Muscle of leg (tissue), 11 donors: ENCODE measurements around the gene CDC42BPB. TPM values are rescaled to one million over a fixed set of nuclear protein-coding genes. Genes with fewer than 3 reads are reported as not detected.

Experiments
- DNase-seq: peaks from one replicate; pipeline ENCODE4 v3.0.0; 2013
- H3K27ac ChIP-seq: one replicate; pipeline ENCODE4 v1.5.1; 2013; ENCODE audit warnings: mild to moderate bottlenecking, low read length, control low read depth
- H3K27me3 ChIP-seq: one replicate; pipeline ENCODE4 v1.6.1; 2013; ENCODE audit warnings: low read length; ENCODE audit not compliant: control insufficient read depth, insufficient read depth
- H3K36me3 ChIP-seq: one replicate; pipeline ENCODE4 v1.6.1; 2013; ENCODE audit warnings: low read length; ENCODE audit not compliant: control insufficient read depth, insufficient read depth
- H3K4me1 ChIP-seq: one replicate; pipeline ENCODE4 v1.6.1; 2013; ENCODE audit warnings: low read length; ENCODE audit not compliant: control insufficient read depth, insufficient read depth
- H3K4me3 ChIP-seq: one replicate; pipeline ENCODE4 v1.5.1; 2013; ENCODE audit warnings: low read length, control low read depth
- H3K9me3 ChIP-seq: replicated peaks from 2 replicates; pipeline ENCODE4 v1.6.1; 2013; ENCODE audit warnings: low read depth, low read length; ENCODE audit not compliant: control insufficient read depth
- WGBS: methylation state at CpG from one replicate; pipeline ENCODE4 v1.1.5; 2013; ENCODE audit warnings: missing lambda C conversion rate; ENCODE audit not compliant: insufficient coverage; 5-methylcytosine and 5-hydroxymethylcytosine counted together
- polyA plus RNA-seq, 8 donors: library from polyadenylated mRNA; unstranded; fragments of 120-200 nt; gene quantifications; one replicate each; pipeline versions ENCODE4 v1.2.1 to v1.2.3, GENCODE V29; 2013; ENCODE audit warnings: inconsistent platforms in 1 of 8, low replicate concordance in 1 of 8; ENCODE audit not compliant: insufficient read length in 8 of 8, insufficient read depth in 1 of 8
- total RNA-seq: library from RNA; stranded (reverse); fragments of 120-200 nt; gene quantifications from one replicate; pipeline ENCODE4 v1.2.4, GENCODE V29; 2013

Gene CDC42BPB
- total and polyA plus RNA-seq, 9 donors, result 34.8 to 65.7 (median 55.4) TPM

- Histone ChIP-seq H3K4me1 (peaks cover 4% of the 10 kb centered on the region), H3K27ac (no peak overlapping the region)
Measured at GRCh38 chr14:103016071-103016470, 41.3 kb downstream of the CDC42BPB start.

DNA sequence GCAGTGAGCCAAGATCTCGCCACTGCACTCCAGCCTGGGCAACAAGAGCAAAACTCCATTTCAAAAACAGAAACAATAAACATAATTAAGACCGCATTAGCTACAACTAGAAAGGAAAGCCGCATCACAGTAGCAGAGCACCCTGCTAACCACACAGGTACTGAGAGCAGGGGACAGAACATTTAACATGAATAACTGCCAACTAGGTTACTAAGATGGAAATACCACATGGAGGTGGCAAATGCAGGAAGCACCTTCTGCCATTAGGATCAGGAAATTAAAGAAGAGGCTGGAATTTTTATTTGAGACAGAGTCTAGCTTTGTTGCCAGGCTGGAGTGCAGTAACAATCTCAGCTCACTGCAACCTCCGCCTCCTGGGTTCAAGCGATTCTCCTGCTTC lies 41.9 kb downstream of the CDC42BPB start:
- WGBS, result no CpG with 5 or more reads among the region's 5 CpGs
- peaks cover 4% of the 10 kb centered on the region for H3K4me1 ChIP-seq

More at GRCh38 chr14:103016071-103016470, 41.3 kb downstream of the CDC42BPB start:
- no peak for DNase-seq
- H3K27me3 ChIP-seq, result no peaks in the 10 kb centered on the region
- no peak overlapping the region for H3K4me3 ChIP-seq
- H3K9me3 ChIP-seq, result no peaks in the 10 kb centered on the region
- 85% methylated on average over 6 of the region's 9 CpGs for WGBS
- peaks cover 15% of the 10 kb centered on the region for H3K36me3 ChIP-seq

GRCh38 chr14:103014466-103015228 lies 42.7 kb downstream of the CDC42BPB start:
- 56% methylated on average over 2 of the region's 11 CpGs for WGBS
- Histone ChIP-seq H3K9me3 (no peaks in the 10 kb centered on the region), H3K27me3 (no peaks in the 10 kb centered on the region), H3K4me3 (no peak overlapping the region), H3K4me1 (peaks cover 4% of the 10 kb centered on the region), H3K27ac (peak overlapping the region; percentile 35), H3K36me3 (peaks cover 15% of the 10 kb centered on the region)
- DNase-seq, result no peak

More for the DNA sequence above, 41.9 kb downstream of the CDC42BPB start:
- no peak for DNase-seq
- no peak overlapping the region for H3K4me3 ChIP-seq
- H3K27ac ChIP-seq, result no peak overlapping the region
- peaks cover 16% of the 10 kb centered on the region for H3K36me3 ChIP-seq
- H3K9me3 ChIP-seq, result no peaks in the 10 kb centered on the region
- no peaks in the 10 kb centered on the region for H3K27me3 ChIP-seq

DNA sequence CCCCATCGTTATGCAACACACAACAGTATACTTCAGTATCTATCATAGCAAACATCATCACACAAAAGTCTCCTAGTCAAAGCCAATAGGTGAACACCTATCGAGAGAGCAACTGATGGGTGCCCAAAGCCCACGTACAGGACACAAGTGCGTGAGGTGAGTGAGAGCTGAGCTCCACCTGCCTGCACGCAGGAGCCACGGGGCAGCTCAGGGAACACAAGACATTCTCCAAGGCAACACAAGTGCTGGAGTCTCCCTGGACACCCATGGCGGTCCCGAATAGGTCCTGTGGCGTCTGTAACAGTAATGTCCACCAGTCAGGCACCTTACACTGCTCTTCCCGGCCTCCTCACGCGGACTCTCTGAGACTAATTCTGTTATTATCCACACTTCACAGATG lies 44.3 kb downstream of the CDC42BPB start:
- Histone ChIP-seq H3K27me3 (no peaks in the 10 kb centered on the region), H3K36me3 (peaks cover 28% of the 10 kb centered on the region), H3K27ac (no peak overlapping the region), H3K9me3 (no peaks in the 10 kb centered on the region), H3K4me1 (peaks cover 11% of the 10 kb centered on the region), H3K4me3 (no peak overlapping the region)
- 92% methylated on average over 12 of the region's 12 CpGs for WGBS
- DNase-seq, result no peak

GRCh38 chr14:103009559-103009958 lies 47.8 kb downstream of the CDC42BPB start:
- H3K4me1 ChIP-seq, result peaks cover 12% of the 10 kb centered on the region
- no peaks in the 10 kb centered on the region for H3K27me3 ChIP-seq
- H3K9me3 ChIP-seq, result no peaks in the 10 kb centered on the region
- H3K27ac ChIP-seq, result no peak overlapping the region
- peaks cover 43% of the 10 kb centered on the region for H3K36me3 ChIP-seq
- WGBS, result 50% methylated on average over 2 of the region's 2 CpGs
- peak; percentile 67 for DNase-seq
- no peak overlapping the region for H3K4me3 ChIP-seq

- WGBS, result 59% methylated on average over 13 of the region's 15 CpGs
- Histone ChIP-seq H3K27ac (peak overlapping the region; percentile 66), H3K4me1 (peaks cover 12% of the 10 kb centered on the region), H3K9me3 (no peaks in the 10 kb centered on the region), H3K36me3 (peaks cover 43% of the 10 kb centered on the region), H3K4me3 (no peak overlapping the region), H3K27me3 (no peaks in the 10 kb centered on the region)
- peak; percentile 80 for DNase-seq
Measured at GRCh38 chr14:103008768-103009357, 48.5 kb downstream of the CDC42BPB start.

- DNase-seq, result no peak
- Histone ChIP-seq H3K4me3 (no peak overlapping the region), H3K27me3 (no peaks in the 10 kb centered on the region), H3K36me3 (peaks cover 46% of the 10 kb centered on the region), H3K4me1 (peaks cover 12% of the 10 kb centered on the region), H3K9me3 (no peaks in the 10 kb centered on the region), H3K27ac (peak overlapping the region; percentile 66)
- 67% methylated on average over 7 of the region's 10 CpGs for WGBS
Measured at GRCh38 chr14:103008126-103008525, 49.2 kb downstream of the CDC42BPB start.

DNA sequence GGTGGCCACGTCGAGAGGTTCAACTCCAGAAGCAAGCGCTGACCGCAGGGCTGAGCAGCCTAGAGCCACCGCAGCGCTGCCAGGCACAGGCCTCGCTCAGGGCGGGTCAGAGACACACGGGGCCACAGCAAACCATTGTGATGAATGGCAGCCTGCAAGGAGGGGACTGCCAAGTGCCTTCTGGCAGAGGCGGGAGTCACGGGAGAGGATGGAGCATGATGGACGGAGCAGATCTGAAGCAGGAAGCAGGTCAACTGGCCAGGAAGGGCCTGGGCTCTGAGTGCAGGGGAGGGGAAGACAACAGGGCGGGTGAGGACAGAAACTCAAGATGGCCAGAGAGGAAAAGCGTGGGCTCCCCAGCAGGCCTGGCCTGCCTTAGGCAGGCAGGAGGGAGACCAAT lies 49.8 kb downstream of the CDC42BPB start:
- 72% methylated on average over 14 of the region's 14 CpGs for WGBS
- no peaks in the 10 kb centered on the region for H3K27me3 ChIP-seq
- H3K4me3 ChIP-seq, result no peak overlapping the region
- peak overlapping the region; percentile 6 for H3K27ac ChIP-seq
- peak; percentile 72 for DNase-seq
- no peaks in the 10 kb centered on the region for H3K9me3 ChIP-seq
- H3K4me1 ChIP-seq, result peaks cover 12% of the 10 kb centered on the region
- peaks cover 52% of the 10 kb centered on the region for H3K36me3 ChIP-seq

DNA sequence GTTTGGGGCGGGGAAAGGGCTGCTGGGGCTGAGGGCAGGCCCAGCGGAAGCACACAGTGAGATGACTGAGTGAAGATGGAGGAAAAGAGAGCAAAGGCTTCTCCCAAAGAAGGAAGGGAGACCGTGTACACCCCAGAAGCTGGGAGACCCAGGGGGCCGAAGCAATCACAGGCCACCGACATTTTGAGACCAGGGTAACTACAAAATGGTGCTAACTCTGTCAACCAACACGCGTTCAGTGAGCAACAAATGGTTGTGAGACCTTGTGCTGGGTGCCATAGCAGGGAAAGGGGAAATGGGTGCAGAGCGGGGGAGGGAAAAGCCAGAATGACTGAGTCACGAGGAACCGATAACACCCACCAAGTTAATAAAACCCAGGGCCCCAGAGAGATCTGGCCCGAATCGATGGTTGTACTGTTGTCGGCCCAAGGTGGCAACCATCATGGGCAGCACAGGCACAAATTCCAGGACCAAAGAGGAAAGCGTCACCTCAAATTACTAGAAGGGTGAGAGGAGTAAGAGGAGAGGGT lies 50.3 kb downstream of the CDC42BPB start:
- H3K36me3 ChIP-seq, result peaks cover 57% of the 10 kb centered on the region
- no peaks in the 10 kb centered on the region for H3K9me3 ChIP-seq
- H3K27me3 ChIP-seq, result no peaks in the 10 kb centered on the region
- no peak overlapping the region for H3K4me3 ChIP-seq
- peaks cover 12% of the 10 kb centered on the region for H3K4me1 ChIP-seq
- 95% methylated on average over 8 of the region's 14 CpGs for WGBS
- peak overlapping the region; percentile 6 for H3K27ac ChIP-seq
- DNase-seq, result no peak

GRCh38 chr14:103006106-103006505 lies 51.2 kb downstream of the CDC42BPB start:
- no peaks in the 10 kb centered on the region for H3K27me3 ChIP-seq
- peaks cover 59% of the 10 kb centered on the region for H3K36me3 ChIP-seq
- no peak for DNase-seq
- no peak overlapping the region for H3K27ac ChIP-seq
- no peaks in the 10 kb centered on the region for H3K9me3 ChIP-seq
- 91% methylated on average over 8 of the region's 8 CpGs for WGBS
- H3K4me1 ChIP-seq, result peaks cover 12% of the 10 kb centered on the region
- H3K4me3 ChIP-seq, result no peak overlapping the region
